ENCODE measurements around the gene DUSP3. TPM values are rescaled to one million over a fixed set of nuclear protein-coding genes. Genes with fewer than 3 reads are reported as not detected.

DUSP3 gene
- polyA plus RNA-seq, 1 donor from 2014 or later: 38.8 TPM

GRCh38 chr17:43754947-43755346 lies 23.8 kb downstream of the DUSP3 start:
- TF ChIP-seq POLR2AphosphoS5 (IDR thresholded peaks at IDR 0.05) (no peak), RAD21 (conservative IDR thresholded peaks at IDR 0.05) (no peak), SMC3 (conservative IDR thresholded peaks at IDR 0.05; ENCODE audit: poor library complexity) (no peak), EP300 (conservative IDR thresholded peaks at IDR 0.05; ENCODE audit: poor library complexity, severe bottlenecking) (no peak), REST (IDR thresholded peaks at IDR 0.05; ENCODE audit: borderline replicate concordance) (no peak), EZH2 (IDR thresholded peaks at IDR 0.05; ENCODE audit: borderline replicate concordance, insufficient read depth, low read length, poor library complexity, severe bottlenecking) (no peak), MXI1 (conservative IDR thresholded peaks at IDR 0.05; ENCODE audit: poor library complexity, severe bottlenecking) (no peak), TAF1 (IDR thresholded peaks at IDR 0.05; ENCODE audit: low read depth) (no peak)
- TF ChIP-seq, protein P1, sequence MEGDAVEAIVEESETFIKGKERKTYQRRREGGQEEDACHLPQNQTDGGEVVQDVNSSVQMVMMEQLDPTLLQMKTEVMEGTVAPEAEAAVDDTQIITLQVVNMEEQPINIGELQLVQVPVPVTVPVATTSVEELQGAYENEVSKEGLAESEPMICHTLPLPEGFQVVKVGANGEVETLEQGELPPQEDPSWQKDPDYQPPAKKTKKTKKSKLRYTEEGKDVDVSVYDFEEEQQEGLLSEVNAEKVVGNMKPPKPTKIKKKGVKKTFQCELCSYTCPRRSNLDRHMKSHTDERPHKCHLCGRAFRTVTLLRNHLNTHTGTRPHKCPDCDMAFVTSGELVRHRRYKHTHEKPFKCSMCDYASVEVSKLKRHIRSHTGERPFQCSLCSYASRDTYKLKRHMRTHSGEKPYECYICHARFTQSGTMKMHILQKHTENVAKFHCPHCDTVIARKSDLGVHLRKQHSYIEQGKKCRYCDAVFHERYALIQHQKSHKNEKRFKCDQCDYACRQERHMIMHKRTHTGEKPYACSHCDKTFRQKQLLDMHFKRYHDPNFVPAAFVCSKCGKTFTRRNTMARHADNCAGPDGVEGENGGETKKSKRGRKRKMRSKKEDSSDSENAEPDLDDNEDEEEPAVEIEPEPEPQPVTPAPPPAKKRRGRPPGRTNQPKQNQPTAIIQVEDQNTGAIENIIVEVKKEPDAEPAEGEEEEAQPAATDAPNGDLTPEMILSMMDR (IDR thresholded peaks at IDR 0.05; ENCODE audit: poor library complexity, severe bottlenecking): no peak
- Histone ChIP-seq H3K4me3 (ENCODE audit: low read length) (no peak overlapping the region), H4K20me1 (ENCODE audit: insufficient read depth) (no peaks in the 10 kb centered on the region), H3K9me2 (ENCODE audit: insufficient read depth, low read length) (no peaks in the 10 kb centered on the region), H3K4me2 (ENCODE audit: low read length) (no peak overlapping the region), H3F3A (ENCODE audit: insufficient read depth, low read length, poor library complexity, severe bottlenecking) (no peaks in the 10 kb centered on the region), H3K9me3 (ENCODE audit: low read length) (no peaks in the 10 kb centered on the region), H3K27ac (ENCODE audit: low read length) (no peak overlapping the region), H3K27me3 (ENCODE audit: insufficient read depth, low read depth, low read length) (peaks cover 27% of the 10 kb centered on the region), H3K79me2 (replicated peaks; ENCODE audit: insufficient read depth, low read length) (no peaks in the 10 kb centered on the region), H3K36me3 (ENCODE audit: insufficient read depth, low read length) (no peaks in the 10 kb centered on the region), H3K9ac (ENCODE audit: low read length) (no peak overlapping the region), H2AFZ (ENCODE audit: low read depth, low read length) (no peak overlapping the region)

DNA sequence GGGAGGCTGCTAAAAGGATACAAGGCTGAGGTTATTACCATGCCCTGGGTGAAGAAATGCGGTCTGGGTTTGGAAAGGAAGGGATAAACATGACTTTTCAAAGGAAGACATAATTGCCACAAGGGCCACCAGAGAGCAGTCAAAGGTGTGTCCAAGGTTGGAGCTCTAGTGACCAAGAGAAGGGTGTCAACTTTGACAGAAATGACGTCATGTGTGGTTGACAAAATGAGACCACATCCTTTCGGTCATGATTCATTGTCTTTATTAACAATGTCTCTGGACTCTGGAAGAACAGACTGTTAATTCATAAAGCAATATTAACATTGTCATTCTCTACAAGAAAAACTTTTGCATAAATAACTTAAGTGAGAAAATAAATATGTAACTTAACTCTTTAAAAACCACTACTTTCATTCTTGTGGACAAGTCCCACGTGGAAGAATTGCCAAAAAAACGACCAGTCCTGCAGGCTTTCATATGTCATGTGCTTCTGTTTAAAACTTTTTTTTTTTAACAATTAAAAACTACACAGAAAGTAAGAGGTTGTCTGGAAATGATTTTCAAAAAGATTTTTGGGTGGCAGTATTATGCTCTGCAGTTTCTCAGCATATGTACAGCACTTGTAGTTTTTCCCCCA lies 25.2 kb downstream of the DUSP3 start:
- peaks cover 27% of the 10 kb centered on the region for H3K27me3 ChIP-seq (ENCODE audit: insufficient read depth, low read depth, low read length)
- H3K9ac ChIP-seq (ENCODE audit: low read length): no peak overlapping the region
- no peak overlapping the region for H3K4me3 ChIP-seq (ENCODE audit: low read length)

More for the DNA sequence above, 25.2 kb downstream of the DUSP3 start:
- H3K4me2 ChIP-seq (ENCODE audit: low read length): no peak overlapping the region
- H3K9me3 ChIP-seq (ENCODE audit: low read length): no peaks in the 10 kb centered on the region
- no peaks in the 10 kb centered on the region for H3K9me2 ChIP-seq (ENCODE audit: insufficient read depth, low read length)
- no peak overlapping the region for H3K27ac ChIP-seq (ENCODE audit: low read length)
- no peaks in the 10 kb centered on the region for H4K20me1 ChIP-seq (ENCODE audit: insufficient read depth)
- H3K36me3 ChIP-seq (ENCODE audit: insufficient read depth, low read length): no peaks in the 10 kb centered on the region
- TF ChIP-seq EP300 (conservative IDR thresholded peaks at IDR 0.05; ENCODE audit: poor library complexity, severe bottlenecking) (no peak), REST (IDR thresholded peaks at IDR 0.05; ENCODE audit: borderline replicate concordance) (no peak), SMC3 (conservative IDR thresholded peaks at IDR 0.05; ENCODE audit: poor library complexity) (no peak), MXI1 (conservative IDR thresholded peaks at IDR 0.05; ENCODE audit: poor library complexity, severe bottlenecking) (no peak), POLR2AphosphoS5 (IDR thresholded peaks at IDR 0.05) (no peak), TAF1 (IDR thresholded peaks at IDR 0.05; ENCODE audit: low read depth) (no peak), EZH2 (IDR thresholded peaks at IDR 0.05; ENCODE audit: borderline replicate concordance, insufficient read depth, low read length, poor library complexity, severe bottlenecking) (no peak), RAD21 (conservative IDR thresholded peaks at IDR 0.05) (no peak)
- TF ChIP-seq, protein P1 (IDR thresholded peaks at IDR 0.05; ENCODE audit: poor library complexity, severe bottlenecking): no peak
- no peaks in the 10 kb centered on the region for H3K79me2 ChIP-seq (replicated peaks; ENCODE audit: insufficient read depth, low read length)
- H3F3A ChIP-seq (ENCODE audit: insufficient read depth, low read length, poor library complexity, severe bottlenecking): no peaks in the 10 kb centered on the region
- no peak overlapping the region for H2AFZ ChIP-seq (ENCODE audit: low read depth, low read length)

All from neural cell (in vitro differentiated cells).